Tibial nerve (tissue), 4 donors: Measurements from ENCODE around the gene CASZ1. TPM values are rescaled to one million over a fixed set of nuclear protein-coding genes. Genes with fewer than 3 reads are reported as not detected.

Experiments used
- DNase-seq, 2 donors: peaks; one replicate each; pipeline ENCODE4 v3.0.0-alpha.2; 2019; ENCODE audit warnings: low spot score in 2 of 2
- H3K27ac ChIP-seq, 4 donors: fragments of 200-600 bp; sonication (generic) in 3 of 4; one replicate each; pipeline ENCODE4 v1.5.1; 2017 to 2019; ENCODE audit warnings: mild to moderate bottlenecking in 1 of 4
- H3K27me3 ChIP-seq, 2 donors: fragments of 200-600 bp; sonication (generic) in 1 of 2; one replicate each; pipeline versions ENCODE4 v1.5.1 to v1.6.0; 2017 to 2019
- H3K36me3 ChIP-seq, 3 donors: fragments of 200-600 bp; sonication (generic); one replicate each; pipeline ENCODE4 v1.5.1; 2018 to 2019
- H3K4me1 ChIP-seq, 4 donors: fragments of 200-600 bp; sonication (generic) in 3 of 4; one replicate each; pipeline ENCODE4 v1.5.1; 2017 to 2019
- H3K4me3 ChIP-seq, 4 donors: fragments of 200-600 bp; sonication (generic) in 3 of 4; one replicate each; pipeline ENCODE4 v1.5.1; 2017 to 2019; ENCODE audit warnings: mild to moderate bottlenecking in 1 of 4, moderate library complexity in 1 of 4
- H3K9me3 ChIP-seq, 4 donors: fragments of 200-600 bp; sonication (generic) in 3 of 4; one replicate each; pipeline ENCODE4 v1.5.1; 2017 to 2019
- CTCF ChIP-seq, 5 experiments: fragments of 200-600 bp in 3 of 5; fragments of 450-650 bp in 2 of 5; sonication (generic) in 3 of 5; IDR thresholded peaks; one replicate each; pipeline ENCODE4 v1.5.1; 2016 to 2019; ENCODE audit warnings: antibody characterized with exemption in 5 of 5, mild to moderate bottlenecking in 3 of 5, moderate library complexity in 2 of 5
- EP300 ChIP-seq, 2 donors: sonication (generic); formaldehyde crosslinking; IDR thresholded peaks; one replicate each; pipeline ENCODE4 v1.6.1; 2017; ENCODE audit warnings: antibody characterized with exemption in 2 of 2, mild to moderate bottlenecking in 1 of 2
- POLR2A ChIP-seq, 2 donors: fragments of 450-650 bp; IDR thresholded peaks; one replicate each; pipeline ENCODE4 v1.6.1; 2017; ENCODE audit warnings: antibody characterized with exemption in 2 of 2, mild to moderate bottlenecking in 2 of 2, moderate library complexity in 2 of 2
- WGBS, 2 donors: methylation state at CpG; one replicate each; pipeline ENCODE4 v1.1.5; 2018; 5-methylcytosine and 5-hydroxymethylcytosine counted together
- total RNA-seq, 4 donors: library from RNA; depleted of rRNA; stranded (reverse); fragments of >200 nt; gene quantifications; one replicate each; pipeline ENCODE4 v1.1.0, GENCODE V29; 2016

CASZ1 gene
- total RNA-seq, 4 donors from 2014 or later = 1.7 to 7.5 (median 5.1) TPM

- Histone ChIP-seq H3K9me3 (no peaks in the 10 kb centered on the region), H3K27me3 (no peaks in the 10 kb centered on the region), H3K4me3 (no peak overlapping the region), H3K4me1 (no peaks in the 10 kb centered on the region), H3K36me3 (peaks cover 0 to 5% (median 0%) of the 10 kb centered on the region in 3 donors), H3K27ac (no peak overlapping the region)
- whole genome bisulfite sequencing, 2 donors = 83 to 91% methylated on average over 7 of the region's 7 CpGs
- DNase-seq = no peak
- no peak for TF ChIP-seq EP300 (IDR thresholded peaks at IDR 0.05)
- no peak for TF ChIP-seq POLR2A (IDR thresholded peaks at IDR 0.05)
- no peak for TF ChIP-seq CTCF (IDR thresholded peaks at IDR 0.05)
These were observed 190.4 kb downstream of the CASZ1 start for GRCh38 chr1:10606064-10606463.

GRCh38 chr1:10604966-10605365 is 191.5 kb downstream of the CASZ1 start:
- H3K9me3 ChIP-seq = no peaks in the 10 kb centered on the region
- WGBS, 2 donors = 96 to 97% methylated on average over 7 of the region's 7 CpGs
- H3K4me3 ChIP-seq = no peak overlapping the region
- H3K27ac ChIP-seq = no peak overlapping the region
- no peaks in the 10 kb centered on the region for H3K4me1 ChIP-seq
- H3K36me3 ChIP-seq = peaks cover 0 to 10% (median 0%) of the 10 kb centered on the region in 3 donors
- no peak for DNase-seq
- no peaks in the 10 kb centered on the region for H3K27me3 ChIP-seq
- TF ChIP-seq POLR2A (IDR thresholded peaks at IDR 0.05) = no peak
- no peak for TF ChIP-seq EP300 (IDR thresholded peaks at IDR 0.05)
- TF ChIP-seq CTCF (IDR thresholded peaks at IDR 0.05) = no peak

- Histone ChIP-seq H3K9me3 (no peaks in the 10 kb centered on the region), H3K27ac (no peak overlapping the region), H3K27me3 (no peaks in the 10 kb centered on the region), H3K36me3 (peaks cover 0 to 11% (median 0%) of the 10 kb centered on the region in 3 donors), H3K4me1 (peaks cover 0 to under 1% (median 0%) of the 10 kb centered on the region in 4 donors), H3K4me3 (no peak overlapping the region)
- TF ChIP-seq EP300 (IDR thresholded peaks at IDR 0.05) (no peak), CTCF (IDR thresholded peaks at IDR 0.05) (no peak), POLR2A (IDR thresholded peaks at IDR 0.05) (no peak)
- 85 to 91% methylated on average over 3 of the region's 3 CpGs for WGBS, 2 donors
- DNase-seq = no peak
These were observed 193.5 kb downstream of the CASZ1 start for GRCh38 chr1:10602936-10603335.

GRCh38 chr1:10601342-10602070 is 194.9 kb downstream of the CASZ1 start:
- DNase-seq = no peak
- Histone ChIP-seq H3K36me3 (peaks cover 0 to 11% (median 0%) of the 10 kb centered on the region in 3 donors), H3K27me3 (no peaks in the 10 kb centered on the region), H3K4me3 (no peak overlapping the region), H3K4me1 (peaks cover 0 to 15% (median 3%) of the 10 kb centered on the region in 4 donors), H3K27ac (no peak overlapping the region), H3K9me3 (no peaks in the 10 kb centered on the region)
- no peak for TF ChIP-seq POLR2A (IDR thresholded peaks at IDR 0.05)
- WGBS, 2 donors = 83 to 87% methylated on average over 6 of the region's 6 CpGs

GRCh38 chr1:10599194-10599861 is 197.1 kb downstream of the CASZ1 start:
- TF ChIP-seq POLR2A (IDR thresholded peaks at IDR 0.05) = no peak
- TF ChIP-seq CTCF (IDR thresholded peaks at IDR 0.05) = no peak
- TF ChIP-seq EP300 (IDR thresholded peaks at IDR 0.05) = no peak
- 82 to 90% methylated on average over 6 of the region's 6 CpGs for WGBS, 2 donors
- no peaks in the 10 kb centered on the region for H3K9me3 ChIP-seq
- peaks cover 0 to 11% (median 0%) of the 10 kb centered on the region in 3 donors for H3K36me3 ChIP-seq
- peaks cover 0 to 24% (median 3%) of the 10 kb centered on the region in 4 donors for H3K4me1 ChIP-seq
- H3K4me3 ChIP-seq = no peak overlapping the region
- H3K27ac ChIP-seq = no peak overlapping the region
- H3K27me3 ChIP-seq = no peaks in the 10 kb centered on the region
- no peak for DNase-seq
